ENCODE results near the gene LRRC7.

DNA sequence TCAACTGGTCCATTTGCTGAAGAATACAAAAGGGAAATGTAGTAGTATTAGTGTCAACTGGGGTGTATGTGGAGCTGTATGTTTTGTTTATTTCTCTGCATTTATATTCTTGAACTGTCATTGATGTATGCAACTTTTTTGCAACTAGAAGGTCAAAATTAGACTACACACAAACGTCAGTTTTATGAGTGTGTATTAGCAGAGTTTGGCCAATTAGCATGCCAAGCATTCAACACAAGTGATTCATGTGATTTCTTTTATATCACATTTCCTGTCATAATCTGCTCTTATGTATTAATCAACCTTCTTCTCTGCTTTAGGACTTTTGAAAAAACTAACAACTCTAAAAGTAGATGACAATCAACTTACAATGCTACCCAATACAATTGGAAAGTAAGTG lies 426.5 kb downstream of the LRRC7 start:
- TF ChIP-seq, protein P1, sequence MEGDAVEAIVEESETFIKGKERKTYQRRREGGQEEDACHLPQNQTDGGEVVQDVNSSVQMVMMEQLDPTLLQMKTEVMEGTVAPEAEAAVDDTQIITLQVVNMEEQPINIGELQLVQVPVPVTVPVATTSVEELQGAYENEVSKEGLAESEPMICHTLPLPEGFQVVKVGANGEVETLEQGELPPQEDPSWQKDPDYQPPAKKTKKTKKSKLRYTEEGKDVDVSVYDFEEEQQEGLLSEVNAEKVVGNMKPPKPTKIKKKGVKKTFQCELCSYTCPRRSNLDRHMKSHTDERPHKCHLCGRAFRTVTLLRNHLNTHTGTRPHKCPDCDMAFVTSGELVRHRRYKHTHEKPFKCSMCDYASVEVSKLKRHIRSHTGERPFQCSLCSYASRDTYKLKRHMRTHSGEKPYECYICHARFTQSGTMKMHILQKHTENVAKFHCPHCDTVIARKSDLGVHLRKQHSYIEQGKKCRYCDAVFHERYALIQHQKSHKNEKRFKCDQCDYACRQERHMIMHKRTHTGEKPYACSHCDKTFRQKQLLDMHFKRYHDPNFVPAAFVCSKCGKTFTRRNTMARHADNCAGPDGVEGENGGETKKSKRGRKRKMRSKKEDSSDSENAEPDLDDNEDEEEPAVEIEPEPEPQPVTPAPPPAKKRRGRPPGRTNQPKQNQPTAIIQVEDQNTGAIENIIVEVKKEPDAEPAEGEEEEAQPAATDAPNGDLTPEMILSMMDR (IDR thresholded peaks at IDR 0.05; ENCODE audit: low read length): no peak
- no peak for TF ChIP-seq EZH2 (IDR thresholded peaks at IDR 0.05; ENCODE audit: borderline replicate concordance, low read length)
